T47D (cell line): Measurements from ENCODE around the gene ASCL5.

Experiments
- DNase-seq, 2 experiments: peaks; one replicate each; pipeline versions ENCODE4 v3.0.0 to v3.0.0-alpha.2; 2011 to 2012; ENCODE audit warnings: low read depth in 1 of 2, low spot score in 1 of 2
- JUND ChIP-seq: IDR thresholded peaks from 2 replicates; pipeline ENCODE4 v1.6.1; 2012; ENCODE audit warnings: low read depth
- in situ Hi-C: cut with HindIII; loops from 2 replicates; pipeline ENCODE4 v1.10.0; 2016; ENCODE audit warnings: low sequenced_read_pairs, low pct_unique_long_range_greater_than_20kb

ASCL5 gene

DNA sequence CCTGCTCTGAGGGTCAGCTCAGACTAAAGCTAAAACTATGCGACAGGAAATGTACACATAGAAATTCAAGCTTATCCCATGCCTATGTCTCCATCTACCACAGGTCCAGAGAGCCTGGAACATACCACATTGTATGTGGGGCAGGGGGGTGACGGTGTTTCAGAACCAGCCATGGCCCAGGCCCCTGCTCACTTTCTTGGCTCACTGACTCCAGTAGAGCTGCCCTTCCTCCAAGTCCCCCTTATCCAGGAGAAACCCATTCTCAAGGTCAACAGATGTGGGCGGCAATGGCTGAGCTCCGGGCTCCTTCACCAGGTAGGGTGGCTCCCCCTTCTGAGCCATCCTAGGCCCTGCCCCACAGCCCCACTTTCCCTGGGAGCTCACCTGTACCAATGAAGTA lies 35.7 kb downstream of the ASCL5 start:
- DNase-seq: no peak
- no peak for TF ChIP-seq JUND
- in situ Hi-C loops: no loop called here

DNA sequence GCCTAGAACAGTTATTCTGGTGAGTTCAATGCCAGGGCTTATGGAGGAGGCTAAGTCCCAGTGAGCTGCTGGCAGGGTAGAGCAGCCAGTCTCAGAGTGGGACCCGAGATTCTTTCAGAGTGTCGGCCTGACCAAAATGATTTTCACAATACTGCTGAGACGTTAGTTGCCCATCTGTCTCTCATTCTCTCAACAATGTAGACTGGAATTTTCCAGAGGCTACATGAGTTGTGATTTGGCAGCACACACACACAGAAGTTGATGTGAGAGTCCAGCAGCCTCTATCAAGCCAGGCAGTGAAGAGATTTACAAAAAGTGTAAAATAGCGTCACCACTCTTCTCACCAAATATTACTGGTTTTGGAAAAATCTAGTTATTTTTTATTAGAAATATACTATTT lies 36.4 kb downstream of the ASCL5 start:
- DNase-seq: no peak

DNA sequence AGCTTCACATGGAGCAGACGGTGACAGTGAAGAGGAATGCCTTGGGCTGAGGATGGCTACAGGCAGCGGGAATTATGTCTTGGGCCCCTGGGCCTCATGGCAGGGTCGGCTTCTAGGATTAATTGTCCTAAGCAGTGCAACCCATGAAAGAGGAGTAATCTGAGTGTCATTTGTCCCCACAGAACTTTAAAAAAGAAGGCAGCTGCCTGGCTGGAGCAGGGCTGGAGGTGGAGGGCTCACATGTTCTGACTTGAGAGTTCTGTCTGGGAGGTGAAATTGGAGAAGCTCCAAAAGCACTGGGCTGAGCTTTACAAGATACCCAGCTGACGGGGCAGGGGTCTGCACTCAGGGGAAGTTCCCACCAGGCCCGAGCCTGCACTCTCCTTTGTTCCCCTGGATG lies 37.4 kb downstream of the ASCL5 start:
- no peak for DNase-seq
- no peak for TF ChIP-seq JUND
- in situ Hi-C loops: no loop called here

More for the DNA sequence above, 36.4 kb downstream of the ASCL5 start:
- in situ Hi-C loops: no loop called here
- no peak for TF ChIP-seq JUND

DNA sequence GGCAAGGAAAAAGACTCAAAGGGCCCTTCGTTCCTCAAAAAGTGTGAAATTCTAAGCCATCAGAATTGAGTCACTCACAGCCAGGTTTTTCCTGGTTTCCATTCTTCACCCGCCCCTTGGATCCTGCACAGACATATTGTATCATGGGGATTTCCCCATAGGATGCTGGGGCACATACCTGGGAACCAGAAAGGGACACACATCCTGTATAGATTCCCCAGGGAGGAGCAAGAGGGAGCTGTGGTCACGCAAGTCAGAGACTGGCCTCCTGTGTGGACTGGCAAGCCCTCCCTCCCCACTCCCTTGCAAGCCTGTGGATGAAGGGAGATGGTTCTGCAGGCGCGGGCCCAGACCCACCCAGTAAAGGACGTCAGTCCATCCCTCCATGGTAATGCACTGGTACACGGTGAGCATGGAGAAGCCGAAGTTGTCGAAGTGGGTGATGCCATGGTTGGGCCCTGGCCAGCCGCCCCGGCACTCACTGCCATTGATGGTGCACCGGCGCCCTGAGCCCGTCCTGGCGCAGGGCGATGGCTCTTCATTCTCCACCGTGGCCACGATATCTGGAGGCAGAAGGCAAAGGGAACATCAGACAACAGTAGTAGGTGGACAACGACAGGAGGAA lies 38.0 kb downstream of the ASCL5 start:
- no peak for TF ChIP-seq JUND
- in situ Hi-C loops: no loop called here
- peak in 1 of 2 experiments; percentile 48 for DNase-seq

DNA sequence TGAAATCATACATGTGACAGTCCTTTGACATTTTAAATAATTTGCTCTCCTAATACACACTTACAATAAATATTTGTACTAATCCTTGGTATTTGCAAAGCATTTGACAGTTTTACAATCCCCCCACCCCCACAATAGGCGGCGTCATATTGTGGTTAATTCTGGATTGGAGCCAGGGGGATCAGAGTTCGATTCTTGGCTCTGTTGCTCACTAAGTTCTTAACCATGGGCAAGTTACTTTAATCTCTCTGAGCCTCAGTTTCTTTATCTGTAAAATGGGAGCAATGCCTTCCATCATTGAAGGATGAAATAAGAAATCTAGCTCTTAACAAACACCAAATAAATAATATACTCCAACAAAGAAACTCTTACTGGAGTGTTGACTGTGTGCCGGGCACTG lies 38.6 kb downstream of the ASCL5 start:
- no peak for DNase-seq
- no peak for TF ChIP-seq JUND
- in situ Hi-C loops: no loop called here

DNA sequence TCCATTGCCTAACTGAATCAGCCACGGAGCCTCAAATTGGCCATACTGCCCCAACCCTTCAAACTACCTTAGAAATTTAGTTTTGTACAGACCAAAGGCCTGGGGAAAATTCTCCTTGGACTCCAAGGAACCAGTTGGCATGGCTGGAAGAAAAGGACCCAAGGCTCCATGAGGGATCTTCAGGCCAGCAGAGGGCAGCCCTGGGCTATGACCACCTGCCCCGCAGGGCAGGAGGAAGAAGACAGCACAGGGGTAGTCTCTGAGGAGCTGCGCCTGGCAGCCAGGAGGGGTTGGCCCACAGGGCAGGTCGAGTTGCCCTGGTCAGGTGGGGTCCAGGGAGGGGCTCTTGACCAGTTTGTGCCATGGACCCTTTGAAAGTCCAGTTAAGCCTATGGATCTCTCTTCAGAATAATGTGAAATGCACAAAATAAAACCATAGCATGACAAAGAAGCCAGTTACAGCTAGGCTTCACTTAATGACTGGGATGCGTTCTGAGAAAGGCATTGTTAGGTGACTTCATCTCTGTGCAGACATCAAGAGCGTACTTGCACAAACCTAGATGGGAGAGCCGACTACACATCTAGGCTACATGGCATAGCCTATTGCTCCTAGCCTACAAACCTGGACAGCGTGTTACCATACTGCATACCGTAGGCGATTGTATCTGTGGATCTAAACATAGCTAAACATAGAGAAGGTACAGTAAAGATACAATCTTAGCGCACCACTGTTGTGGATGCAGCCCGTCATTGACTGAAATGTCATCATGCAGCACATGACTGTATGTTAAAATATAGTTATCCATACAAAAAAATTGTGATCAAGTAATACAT lies 40.9 kb downstream of the ASCL5 start:
- in situ Hi-C loops: no loop called here
- no peak for TF ChIP-seq JUND
- DNase-seq: peak; percentile 63 to 77

DNA sequence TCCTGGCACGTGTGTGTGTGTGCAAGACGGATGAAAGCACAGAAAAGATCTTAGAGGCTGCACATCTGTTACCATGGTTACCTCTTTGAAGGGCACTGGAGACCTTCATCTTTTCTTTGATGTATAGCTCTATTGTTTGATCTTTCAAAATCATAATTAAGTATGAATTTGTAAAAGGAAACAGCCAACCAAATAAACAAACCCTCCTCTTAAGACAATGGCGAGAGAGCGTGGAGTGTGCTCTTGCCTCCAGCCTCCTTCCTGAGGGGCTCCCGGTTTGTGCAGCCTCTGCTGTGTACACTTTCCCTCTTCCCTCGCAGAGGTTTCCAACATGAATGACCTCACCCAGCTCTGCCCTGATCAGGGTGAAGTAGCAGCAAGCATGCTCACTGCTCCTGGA lies 42.7 kb downstream of the ASCL5 start:
- no peak for TF ChIP-seq JUND
- in situ Hi-C loops: no loop called here
- no peak for DNase-seq

DNA sequence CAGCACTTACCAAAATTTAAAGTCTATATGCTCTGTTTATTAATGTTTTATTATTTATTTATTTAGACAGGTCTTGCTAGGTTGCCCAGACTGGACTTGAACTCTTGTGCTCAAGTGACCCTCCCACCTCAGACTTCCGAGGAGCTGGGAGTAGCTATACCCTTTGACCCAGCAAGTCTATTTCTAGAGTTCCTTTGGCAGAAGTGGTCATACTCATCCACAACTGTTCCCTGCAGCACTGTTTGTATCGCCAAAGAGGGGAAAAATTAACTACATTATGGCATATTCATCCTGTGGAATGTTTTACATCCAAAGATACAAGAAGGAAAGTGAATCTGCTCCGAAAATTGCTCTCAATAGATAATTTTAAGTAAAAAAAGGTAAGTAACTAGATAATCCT lies 43.2 kb downstream of the ASCL5 start:
- in situ Hi-C loops: no loop called here
- DNase-seq: no peak
- no peak for TF ChIP-seq JUND

DNA sequence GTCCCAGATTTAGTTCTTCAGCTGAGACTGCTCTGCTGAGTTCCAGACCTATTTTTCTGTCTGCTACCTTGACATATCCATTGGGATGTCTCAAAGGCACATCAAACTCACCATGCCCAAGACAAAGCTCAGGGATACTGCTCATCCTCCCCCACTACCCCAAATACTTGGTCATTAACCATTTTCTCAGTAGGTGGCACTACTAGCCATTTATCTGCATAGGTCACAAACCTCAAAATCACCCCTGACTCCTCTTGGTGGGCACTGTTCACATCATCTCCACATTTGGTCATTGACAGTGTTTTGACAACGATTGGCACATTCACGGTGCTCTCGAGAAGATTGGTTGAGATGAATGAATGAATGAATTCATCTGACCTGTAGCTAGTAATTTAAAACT lies 46.8 kb downstream of the ASCL5 start:
- DNase-seq: no peak
- TF ChIP-seq JUND: no peak
- in situ Hi-C loops: no loop called here

DNA sequence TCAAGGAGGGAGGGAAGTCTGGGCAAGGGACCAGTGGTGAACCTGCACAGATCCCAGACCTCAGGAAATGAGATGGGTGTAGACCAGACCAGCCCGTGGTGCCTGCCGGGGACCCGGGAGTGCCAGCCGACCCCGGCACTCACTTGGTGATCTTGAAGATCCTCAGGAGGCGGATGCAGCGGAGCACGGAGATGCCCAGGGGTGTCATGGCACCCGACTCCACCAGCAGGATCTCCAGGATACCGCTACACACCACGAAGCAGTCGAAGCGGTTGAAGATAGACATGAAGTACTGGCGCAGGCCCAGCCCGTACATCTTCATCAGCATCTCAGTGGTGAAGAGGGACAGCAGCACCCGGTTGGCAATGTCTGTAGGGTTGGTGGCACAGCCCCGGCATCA lies 49.2 kb downstream of the ASCL5 start:
- no peak for DNase-seq
- no peak for TF ChIP-seq JUND
- in situ Hi-C loops: no loop called here

DNA sequence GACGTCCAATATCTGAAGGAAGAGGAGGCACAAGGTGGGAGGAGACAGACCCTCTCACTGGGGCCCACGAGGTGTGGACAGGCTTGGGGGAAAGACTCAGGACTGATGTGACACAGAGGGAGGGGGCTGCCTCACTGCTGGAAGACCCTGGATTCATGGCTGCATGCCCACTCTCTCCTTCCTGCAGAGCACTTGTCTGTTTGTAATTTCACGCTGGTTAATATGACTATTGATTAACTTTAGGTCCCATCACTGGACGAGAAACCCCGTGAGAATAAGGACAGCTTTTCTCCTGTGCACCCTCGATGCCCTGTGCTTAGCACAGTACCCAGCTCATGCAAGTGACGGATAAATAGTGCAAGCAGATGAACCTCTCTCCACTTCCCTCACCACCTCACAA lies 49.9 kb downstream of the ASCL5 start:
- DNase-seq: no peak
- in situ Hi-C loops: no loop called here
- no peak for TF ChIP-seq JUND

DNA sequence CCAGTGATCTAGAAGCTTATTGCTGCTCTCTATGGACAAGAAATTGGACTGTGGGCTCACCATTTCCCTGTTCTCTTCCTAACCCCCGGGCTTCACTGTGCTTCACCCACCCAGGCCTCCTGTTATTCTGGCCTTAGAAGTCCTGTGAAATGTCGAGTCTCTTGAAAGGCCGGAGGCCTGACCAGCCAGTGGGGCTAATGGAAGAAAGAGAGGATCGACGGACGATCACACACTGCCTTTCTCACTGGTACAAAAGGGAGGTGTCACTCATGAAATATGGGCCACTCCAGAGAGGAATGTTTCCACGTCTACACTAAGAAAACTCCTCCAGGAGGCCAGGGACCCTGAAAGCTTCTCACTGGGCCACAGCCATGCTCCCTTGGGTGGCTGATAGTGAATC lies 50.9 kb downstream of the ASCL5 start:
- no peak for TF ChIP-seq JUND
- in situ Hi-C loops: no loop called here
- no peak for DNase-seq

DNA sequence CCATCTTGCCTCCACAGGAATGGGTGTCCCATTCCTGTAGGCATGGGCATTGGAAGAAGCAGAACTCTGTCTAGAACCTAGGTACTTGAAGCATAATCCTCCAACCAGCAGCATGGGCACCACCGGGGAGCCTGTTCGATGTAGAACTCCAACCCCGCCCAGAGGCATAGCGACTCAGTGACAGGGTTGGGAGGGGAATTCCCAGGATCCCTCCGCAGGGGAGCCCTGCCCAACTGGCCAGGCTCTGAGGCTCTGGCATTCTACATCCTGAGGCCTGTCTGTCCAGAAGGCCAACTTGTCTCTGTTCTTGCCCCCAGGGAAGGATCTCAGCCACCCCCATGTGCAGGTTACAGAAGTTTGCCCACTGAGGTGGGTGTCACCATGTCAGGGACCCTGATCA lies 53.0 kb downstream of the ASCL5 start:
- no peak for DNase-seq
- in situ Hi-C loops: no loop called here
- no peak for TF ChIP-seq JUND
